WTC11 (cell line): ENCODE data around the gene GCNT4. TPM values are rescaled to one million over a fixed set of nuclear protein-coding genes. Genes with fewer than 3 reads are reported as not detected.

Experiments
- ATAC-seq: fragments of 200-7000 bp; cut with Tn5 transposase; 2 replicates; pipeline ENCODE4 v1.10.0; 2021; ENCODE audit warnings: mild to moderate bottlenecking, moderate library complexity
- CTCF ChIA-PET: fragments of 300-600 bp; sonication (Branson Sonifier 250); formaldehyde crosslinking; loops from one replicate; lab custom pipeline; 2021; ENCODE audit warnings: antibody characterized with exemption; lab: Charles Lee
- POLR2A ChIA-PET: fragments of 350-600 bp; sonication (Branson Sonifier 250); formaldehyde crosslinking; loops from one replicate; lab custom pipeline; 2021; ENCODE audit warnings: antibody characterized with exemption; lab: Charles Lee
- DNase-seq: peaks from one replicate; pipeline ENCODE4 v3.0.0; 2021; ENCODE audit warnings: low spot score
- H3K27ac Mint-ChIP-seq: 2 replicates; pipeline ENCODE4 v1.8.0; 2021; ENCODE audit warnings: mixed read lengths
- H3K27me3 Mint-ChIP-seq: 2 replicates; pipeline ENCODE4 v1.8.0; 2021; ENCODE audit warnings: low read depth, mild to moderate bottlenecking, moderate library complexity, mixed read lengths
- H3K36me3 Mint-ChIP-seq: 2 replicates; pipeline ENCODE4 v1.8.0; 2021; ENCODE audit warnings: mixed read lengths
- H3K4me1 Mint-ChIP-seq: 2 replicates; pipeline ENCODE4 v1.8.0; 2022; ENCODE audit warnings: mixed read lengths
- H3K4me3 Mint-ChIP-seq: 2 replicates; pipeline ENCODE4 v1.8.0; 2021; ENCODE audit warnings: mild to moderate bottlenecking, moderate library complexity, mixed read lengths
- H3K9me3 Mint-ChIP-seq: 2 replicates; pipeline ENCODE4 v1.8.0; 2021; ENCODE audit warnings: mixed read lengths
- AFF4 ChIP-seq: sonication (generic); formaldehyde crosslinking; IDR thresholded peaks from 2 replicates; pipeline ENCODE4 v1.8.1; 2023; ENCODE audit warnings: mild to moderate bottlenecking, missing genetic modification reagents, borderline replicate concordance
- ATF2 ChIP-seq: sonication (generic); formaldehyde crosslinking; IDR thresholded peaks from 2 replicates; pipeline ENCODE4 v1.8.1; 2022; ENCODE audit warnings: low read depth, missing genetic modification reagents, borderline replicate concordance
- ESRRA ChIP-seq: sonication (generic); formaldehyde crosslinking; IDR thresholded peaks from 2 replicates; pipeline ENCODE4 v1.8.1; 2022; ENCODE audit warnings: mild to moderate bottlenecking, missing genetic modification reagents, borderline replicate concordance
- ETV6 ChIP-seq: sonication (generic); formaldehyde crosslinking; IDR thresholded peaks from 2 replicates; pipeline ENCODE4 v1.8.1; 2022; ENCODE audit warnings: mild to moderate bottlenecking, missing genetic modification reagents
- FOXK1 ChIP-seq: sonication (generic); formaldehyde crosslinking; IDR thresholded peaks from 2 replicates; pipeline ENCODE4 v1.8.0; 2022; ENCODE audit warnings: mild to moderate bottlenecking, moderate library complexity, missing genetic modification reagents
- GABPB1 ChIP-seq: sonication (generic); formaldehyde crosslinking; IDR thresholded peaks from 2 replicates; pipeline ENCODE4 v1.8.1; 2023; ENCODE audit warnings: mild to moderate bottlenecking, missing genetic modification reagents
- GTF2I ChIP-seq: fragments of 250-450 bp; sonication (Bioruptor Pico); conservative IDR thresholded peaks from 2 replicates; pipeline ENCODE4 v1.4.0; 2021; ENCODE audit warnings: mild to moderate bottlenecking
- KAT7 ChIP-seq: sonication (generic); formaldehyde crosslinking; IDR thresholded peaks from 2 replicates; pipeline ENCODE4 v1.8.1; 2023; ENCODE audit warnings: missing genetic modification reagents, mild to moderate bottlenecking, borderline replicate concordance
- RELA ChIP-seq: sonication (generic); formaldehyde crosslinking; IDR thresholded peaks from 2 replicates; pipeline ENCODE4 v1.8.1; 2022; ENCODE audit warnings: missing genetic modification reagents, mild to moderate bottlenecking, borderline replicate concordance
- RORB ChIP-seq: fragments of 250-450 bp; sonication (Bioruptor Pico); IDR thresholded peaks from 2 replicates; pipeline ENCODE4 v1.9.0; 2021; ENCODE audit warnings: mild to moderate bottlenecking
- SMAD3 ChIP-seq: sonication (generic); formaldehyde crosslinking; IDR thresholded peaks from 2 replicates; pipeline ENCODE4 v1.8.0; 2022; ENCODE audit warnings: missing genetic modification reagents, mild to moderate bottlenecking, borderline replicate concordance
- SMAD4 ChIP-seq: sonication (generic); formaldehyde crosslinking; IDR thresholded peaks from 2 replicates; pipeline ENCODE4 v1.8.0; 2022; ENCODE audit warnings: mild to moderate bottlenecking, missing genetic modification reagents
- TEAD1 ChIP-seq: sonication (generic); formaldehyde crosslinking; IDR thresholded peaks from 2 replicates; pipeline ENCODE4 v1.8.0; 2022; ENCODE audit warnings: mild to moderate bottlenecking, missing genetic modification reagents
- ZNF121 ChIP-seq: sonication (generic); formaldehyde crosslinking; IDR thresholded peaks from 2 replicates; pipeline ENCODE4 v1.8.0; 2023; ENCODE audit warnings: missing genetic modification reagents
- total RNA-seq: library from RNA; stranded (reverse); gene quantifications from 3 replicates; pipeline ENCODE4 v1.2.3, GENCODE V29; 2021
- TF ChIP-seq, protein P1 (sequence below): sonication (generic); formaldehyde crosslinking; IDR thresholded peaks from 2 replicates; pipeline ENCODE4 v1.8.1; 2022; ENCODE audit warnings: missing genetic modification reagents, borderline replicate concordance
- TF ChIP-seq, protein P2 (sequence below): sonication (generic); formaldehyde crosslinking; IDR thresholded peaks from 2 replicates; pipeline ENCODE4 v1.8.1; 2023; ENCODE audit warnings: mild to moderate bottlenecking, moderate library complexity, missing genetic modification reagents
- TF ChIP-seq, protein P3 (sequence below): fragments of 200-600 bp; IDR thresholded peaks from 2 replicates; pipeline ENCODE4 v1.8.0; 2022; ENCODE audit warnings: antibody characterized with exemption
- TF ChIP-seq, protein P4 (sequence below): sonication (generic); formaldehyde crosslinking; IDR thresholded peaks from 2 replicates; pipeline ENCODE4 v1.8.0; 2023; ENCODE audit warnings: missing genetic modification reagents, mild to moderate bottlenecking, borderline replicate concordance
- TF ChIP-seq, protein P5 (sequence below): sonication (generic); formaldehyde crosslinking; IDR thresholded peaks from 2 replicates; pipeline ENCODE4 v1.8.0; 2022; ENCODE audit warnings: mild to moderate bottlenecking, missing genetic modification reagents

GCNT4 gene
- total RNA-seq, 1 experiment from 2014 or later: 1.8 TPM

DNA sequence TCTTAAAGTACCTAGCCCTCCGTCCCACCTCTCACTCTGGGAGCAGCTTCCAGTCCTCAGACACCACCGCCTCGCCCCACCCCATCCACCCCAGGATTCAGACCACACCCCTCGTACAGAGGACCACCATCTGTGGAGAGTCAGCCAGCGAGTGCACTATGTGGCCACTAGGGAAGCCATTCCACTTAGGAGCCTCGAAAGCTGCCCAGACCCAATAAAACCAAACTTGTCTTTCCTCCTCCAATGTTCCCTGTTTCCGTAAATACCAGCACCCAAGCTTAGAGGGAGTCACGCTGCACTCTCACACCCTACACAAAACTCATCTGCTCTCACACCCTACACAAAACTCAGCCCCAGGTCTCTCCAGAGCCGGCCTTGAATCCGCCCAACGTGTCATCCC, 1.9 kb downstream of the GCNT4 start (continued):
- TF ChIP-seq ATF2 (CRISPR knock-in tag) (no peak), FOXK1 (CRISPR knock-in tag) (no peak), RORB (no peak), ESRRA (CRISPR knock-in tag) (no peak)
- TF ChIP-seq, protein P1, sequence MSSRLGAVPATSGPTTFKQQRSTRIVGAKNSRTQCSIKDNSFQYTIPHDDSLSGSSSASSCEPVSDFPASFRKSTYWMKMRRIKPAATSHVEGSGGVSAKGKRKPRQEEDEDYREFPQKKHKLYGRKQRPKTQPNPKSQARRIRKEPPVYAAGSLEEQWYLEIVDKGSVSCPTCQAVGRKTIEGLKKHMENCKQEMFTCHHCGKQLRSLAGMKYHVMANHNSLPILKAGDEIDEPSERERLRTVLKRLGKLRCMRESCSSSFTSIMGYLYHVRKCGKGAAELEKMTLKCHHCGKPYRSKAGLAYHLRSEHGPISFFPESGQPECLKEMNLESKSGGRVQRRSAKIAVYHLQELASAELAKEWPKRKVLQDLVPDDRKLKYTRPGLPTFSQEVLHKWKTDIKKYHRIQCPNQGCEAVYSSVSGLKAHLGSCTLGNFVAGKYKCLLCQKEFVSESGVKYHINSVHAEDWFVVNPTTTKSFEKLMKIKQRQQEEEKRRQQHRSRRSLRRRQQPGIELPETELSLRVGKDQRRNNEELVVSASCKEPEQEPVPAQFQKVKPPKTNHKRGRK (CRISPR knock-in tag): no peak
- TF ChIP-seq, protein P2, sequence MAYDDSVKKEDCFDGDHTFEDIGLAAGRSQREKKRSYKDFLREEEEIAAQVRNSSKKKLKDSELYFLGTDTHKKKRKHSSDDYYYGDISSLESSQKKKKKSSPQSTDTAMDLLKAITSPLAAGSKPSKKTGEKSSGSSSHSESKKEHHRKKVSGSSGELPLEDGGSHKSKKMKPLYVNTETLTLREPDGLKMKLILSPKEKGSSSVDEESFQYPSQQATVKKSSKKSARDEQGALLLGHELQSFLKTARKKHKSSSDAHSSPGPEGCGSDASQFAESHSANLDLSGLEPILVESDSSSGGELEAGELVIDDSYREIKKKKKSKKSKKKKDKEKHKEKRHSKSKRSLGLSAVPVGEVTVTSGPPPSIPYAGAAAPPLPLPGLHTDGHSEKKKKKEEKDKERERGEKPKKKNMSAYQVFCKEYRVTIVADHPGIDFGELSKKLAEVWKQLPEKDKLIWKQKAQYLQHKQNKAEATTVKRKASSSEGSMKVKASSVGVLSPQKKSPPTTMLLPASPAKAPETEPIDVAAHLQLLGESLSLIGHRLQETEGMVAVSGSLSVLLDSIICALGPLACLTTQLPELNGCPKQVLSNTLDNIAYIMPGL (CRISPR knock-in tag): no peak

DNA sequence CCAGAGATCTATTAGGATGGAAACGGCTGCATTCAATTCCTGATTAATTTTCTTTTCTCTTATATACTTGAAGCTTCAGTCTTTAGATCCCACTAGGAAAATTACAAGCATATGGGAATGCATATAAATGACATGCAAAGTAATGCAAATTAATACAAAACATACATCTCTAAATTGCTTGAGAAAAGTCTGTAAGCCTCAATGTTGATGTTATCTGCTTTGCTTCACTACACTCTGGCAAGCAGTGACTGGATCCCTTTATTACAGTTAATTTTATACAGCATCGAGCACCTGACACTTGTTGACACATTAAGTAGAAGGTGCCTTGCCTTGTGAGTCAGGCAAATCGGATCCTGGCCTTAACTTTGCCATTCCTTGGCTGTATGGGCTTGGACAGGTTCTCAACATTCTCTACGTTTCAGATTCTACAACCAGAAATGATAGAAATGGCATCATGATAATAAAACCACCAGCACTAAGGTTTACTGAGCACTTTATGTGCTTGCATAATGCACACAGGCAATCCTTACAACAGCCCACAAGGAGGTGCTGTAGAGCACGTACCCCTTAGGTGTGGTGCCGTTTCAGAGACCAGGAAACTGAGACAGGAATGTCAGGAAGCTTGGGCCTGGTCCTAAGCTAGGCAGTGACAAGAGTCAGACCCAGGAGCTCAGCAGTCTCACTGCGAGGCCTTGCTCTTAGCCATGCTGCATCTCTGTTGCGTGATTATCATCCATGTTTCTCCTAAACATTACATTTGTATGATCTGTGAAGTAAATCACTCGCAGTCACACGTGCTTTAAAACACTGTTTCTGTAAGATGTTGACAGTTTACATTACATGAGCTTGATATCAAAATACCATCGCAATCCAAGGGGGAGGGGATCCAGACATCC, 2.7 kb downstream of the GCNT4 start:
- peaks cover 39% of the 10 kb centered on the region for H3K27me3 Mint-ChIP-seq
- peak; percentile 75 for DNase-seq
- no peaks in the 10 kb centered on the region for H3K9me3 Mint-ChIP-seq
- H3K27ac Mint-ChIP-seq: no peak overlapping the region
- peak; percentile 46 for ATAC-seq
- H3K36me3 Mint-ChIP-seq: no peaks in the 10 kb centered on the region
- H3K4me3 Mint-ChIP-seq: no peak overlapping the region
- peaks cover 31% of the 10 kb centered on the region for H3K4me1 Mint-ChIP-seq
- ChIA-PET CTCF (interaction anchor here (0.6 to 4.0 kb wide), 53 partner anchors 9 to 431 kb away, joined by 3 to 49 read pairs (median 4); partner anchors contain the start of genes ANKRD31, ENC1 and HMGCR), POLR2A (interaction anchor here (1.5 kb wide), 1 partner anchor 287 kb away, joined by 8 read pairs; the partner anchor contains the start of gene HMGCR)
- TF ChIP-seq, protein P3, sequence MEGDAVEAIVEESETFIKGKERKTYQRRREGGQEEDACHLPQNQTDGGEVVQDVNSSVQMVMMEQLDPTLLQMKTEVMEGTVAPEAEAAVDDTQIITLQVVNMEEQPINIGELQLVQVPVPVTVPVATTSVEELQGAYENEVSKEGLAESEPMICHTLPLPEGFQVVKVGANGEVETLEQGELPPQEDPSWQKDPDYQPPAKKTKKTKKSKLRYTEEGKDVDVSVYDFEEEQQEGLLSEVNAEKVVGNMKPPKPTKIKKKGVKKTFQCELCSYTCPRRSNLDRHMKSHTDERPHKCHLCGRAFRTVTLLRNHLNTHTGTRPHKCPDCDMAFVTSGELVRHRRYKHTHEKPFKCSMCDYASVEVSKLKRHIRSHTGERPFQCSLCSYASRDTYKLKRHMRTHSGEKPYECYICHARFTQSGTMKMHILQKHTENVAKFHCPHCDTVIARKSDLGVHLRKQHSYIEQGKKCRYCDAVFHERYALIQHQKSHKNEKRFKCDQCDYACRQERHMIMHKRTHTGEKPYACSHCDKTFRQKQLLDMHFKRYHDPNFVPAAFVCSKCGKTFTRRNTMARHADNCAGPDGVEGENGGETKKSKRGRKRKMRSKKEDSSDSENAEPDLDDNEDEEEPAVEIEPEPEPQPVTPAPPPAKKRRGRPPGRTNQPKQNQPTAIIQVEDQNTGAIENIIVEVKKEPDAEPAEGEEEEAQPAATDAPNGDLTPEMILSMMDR: peak; percentile 74
- TF ChIP-seq SMAD4 (CRISPR knock-in tag) (no peak), ZNF121 (CRISPR knock-in tag) (peak; percentile 95), RELA (CRISPR knock-in tag) (no peak), GABPB1 (CRISPR knock-in tag) (peak; percentile 16; the same call in 1 of the 2 replicates), TEAD1 (CRISPR knock-in tag) (peak; percentile 23; the same call in 1 of the 2 replicates), AFF4 (CRISPR knock-in tag) (no peak), RORB (no peak), KAT7 (CRISPR knock-in tag) (no peak), GTF2I (peak; percentile 76), SMAD3 (CRISPR knock-in tag) (no peak), ETV6 (CRISPR knock-in tag) (no peak)
- TF ChIP-seq, protein P4, sequence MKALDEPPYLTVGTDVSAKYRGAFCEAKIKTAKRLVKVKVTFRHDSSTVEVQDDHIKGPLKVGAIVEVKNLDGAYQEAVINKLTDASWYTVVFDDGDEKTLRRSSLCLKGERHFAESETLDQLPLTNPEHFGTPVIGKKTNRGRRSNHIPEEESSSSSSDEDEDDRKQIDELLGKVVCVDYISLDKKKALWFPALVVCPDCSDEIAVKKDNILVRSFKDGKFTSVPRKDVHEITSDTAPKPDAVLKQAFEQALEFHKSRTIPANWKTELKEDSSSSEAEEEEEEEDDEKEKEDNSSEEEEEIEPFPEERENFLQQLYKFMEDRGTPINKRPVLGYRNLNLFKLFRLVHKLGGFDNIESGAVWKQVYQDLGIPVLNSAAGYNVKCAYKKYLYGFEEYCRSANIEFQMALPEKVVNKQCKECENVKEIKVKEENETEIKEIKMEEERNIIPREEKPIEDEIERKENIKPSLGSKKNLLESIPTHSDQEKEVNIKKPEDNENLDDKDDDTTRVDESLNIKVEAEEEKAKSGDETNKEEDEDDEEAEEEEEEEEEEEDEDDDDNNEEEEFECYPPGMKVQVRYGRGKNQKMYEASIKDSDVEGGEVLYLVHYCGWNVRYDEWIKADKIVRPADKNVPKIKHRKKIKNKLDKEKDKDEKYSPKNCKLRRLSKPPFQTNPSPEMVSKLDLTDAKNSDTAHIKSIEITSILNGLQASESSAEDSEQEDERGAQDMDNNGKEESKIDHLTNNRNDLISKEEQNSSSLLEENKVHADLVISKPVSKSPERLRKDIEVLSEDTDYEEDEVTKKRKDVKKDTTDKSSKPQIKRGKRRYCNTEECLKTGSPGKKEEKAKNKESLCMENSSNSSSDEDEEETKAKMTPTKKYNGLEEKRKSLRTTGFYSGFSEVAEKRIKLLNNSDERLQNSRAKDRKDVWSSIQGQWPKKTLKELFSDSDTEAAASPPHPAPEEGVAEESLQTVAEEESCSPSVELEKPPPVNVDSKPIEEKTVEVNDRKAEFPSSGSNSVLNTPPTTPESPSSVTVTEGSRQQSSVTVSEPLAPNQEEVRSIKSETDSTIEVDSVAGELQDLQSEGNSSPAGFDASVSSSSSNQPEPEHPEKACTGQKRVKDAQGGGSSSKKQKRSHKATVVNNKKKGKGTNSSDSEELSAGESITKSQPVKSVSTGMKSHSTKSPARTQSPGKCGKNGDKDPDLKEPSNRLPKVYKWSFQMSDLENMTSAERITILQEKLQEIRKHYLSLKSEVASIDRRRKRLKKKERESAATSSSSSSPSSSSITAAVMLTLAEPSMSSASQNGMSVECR (CRISPR knock-in tag): 0 out of 2 replicates have a peak, but pooled peaks have one; percentile 37
- TF ChIP-seq, protein P5, sequence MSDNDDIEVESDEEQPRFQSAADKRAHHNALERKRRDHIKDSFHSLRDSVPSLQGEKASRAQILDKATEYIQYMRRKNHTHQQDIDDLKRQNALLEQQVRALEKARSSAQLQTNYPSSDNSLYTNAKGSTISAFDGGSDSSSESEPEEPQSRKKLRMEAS (CRISPR knock-in tag): 0 out of 2 replicates have a peak, but pooled peaks have one; percentile 26
